NB4 (cell line): Measurements from ENCODE around the gene PPP1R37.

Source experiments
- MYC ChIP-seq: IDR thresholded peaks from 2 replicates; pipeline ENCODE4 v1.6.1; 2011; ENCODE audit warnings: low read depth, low read length
- TF ChIP-seq, protein P1 (sequence below): IDR thresholded peaks from one replicate; pipeline ENCODE4 v1.5.1; 2012; ENCODE audit warnings: low read depth, low read length

DNA sequence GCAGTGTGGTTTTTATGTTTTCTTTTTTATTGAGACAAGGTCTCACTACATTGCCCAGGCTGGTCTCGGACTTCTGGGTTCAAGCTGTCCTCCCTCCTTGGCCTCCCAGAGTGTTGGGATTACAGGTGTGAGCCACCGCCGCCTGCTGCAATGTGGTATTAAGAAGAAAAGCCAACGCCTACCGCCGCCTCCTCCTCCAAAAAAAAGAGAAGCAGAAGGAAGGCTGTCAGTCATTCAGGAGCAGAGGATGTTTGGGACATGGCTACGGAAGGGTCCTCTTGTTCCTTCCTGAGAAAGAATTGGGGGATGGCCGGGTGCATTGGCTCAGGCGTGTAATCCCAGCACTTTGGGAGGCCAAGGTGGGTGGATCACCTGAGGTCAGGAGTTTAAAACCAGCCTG, 1.2 kb downstream of the PPP1R37 start:
- TF ChIP-seq MYC, result no peak
- TF ChIP-seq, protein P1, sequence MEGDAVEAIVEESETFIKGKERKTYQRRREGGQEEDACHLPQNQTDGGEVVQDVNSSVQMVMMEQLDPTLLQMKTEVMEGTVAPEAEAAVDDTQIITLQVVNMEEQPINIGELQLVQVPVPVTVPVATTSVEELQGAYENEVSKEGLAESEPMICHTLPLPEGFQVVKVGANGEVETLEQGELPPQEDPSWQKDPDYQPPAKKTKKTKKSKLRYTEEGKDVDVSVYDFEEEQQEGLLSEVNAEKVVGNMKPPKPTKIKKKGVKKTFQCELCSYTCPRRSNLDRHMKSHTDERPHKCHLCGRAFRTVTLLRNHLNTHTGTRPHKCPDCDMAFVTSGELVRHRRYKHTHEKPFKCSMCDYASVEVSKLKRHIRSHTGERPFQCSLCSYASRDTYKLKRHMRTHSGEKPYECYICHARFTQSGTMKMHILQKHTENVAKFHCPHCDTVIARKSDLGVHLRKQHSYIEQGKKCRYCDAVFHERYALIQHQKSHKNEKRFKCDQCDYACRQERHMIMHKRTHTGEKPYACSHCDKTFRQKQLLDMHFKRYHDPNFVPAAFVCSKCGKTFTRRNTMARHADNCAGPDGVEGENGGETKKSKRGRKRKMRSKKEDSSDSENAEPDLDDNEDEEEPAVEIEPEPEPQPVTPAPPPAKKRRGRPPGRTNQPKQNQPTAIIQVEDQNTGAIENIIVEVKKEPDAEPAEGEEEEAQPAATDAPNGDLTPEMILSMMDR, result no peak
